Measurements from ENCODE around the gene UBASH3A.
"Not testable (repeated sequence)": the region's sequence is repeated elsewhere in the genome, so short reads cannot be mapped to it uniquely, and the experiment has no call there.

DNA sequence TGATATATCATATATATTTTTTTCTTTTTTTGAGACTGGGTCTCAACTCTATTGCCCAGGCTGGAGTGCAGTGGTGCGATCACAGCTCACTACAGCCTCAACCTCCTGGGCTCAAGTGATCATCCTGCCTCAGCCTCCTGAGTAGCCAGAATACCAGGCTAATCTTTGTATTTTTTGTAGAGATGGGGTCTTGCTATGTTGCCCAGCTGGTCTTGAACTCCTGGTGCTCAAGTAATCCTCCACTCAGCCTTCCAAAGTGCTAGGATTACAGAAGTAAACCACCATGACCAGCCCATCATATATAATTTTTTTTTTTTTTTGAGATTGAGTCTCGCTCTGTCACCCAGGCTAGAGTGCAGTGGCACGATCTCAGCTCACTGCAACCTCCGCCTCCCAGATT is 66.0 kb downstream of the UBASH3A start:
- TF ChIP-seq EP300 (IDR thresholded peaks at IDR 0.05; ENCODE audit: borderline replicate concordance in 1 of 2, low read depth in 1 of 2, low read length in 1 of 2); RFX5 (IDR thresholded peaks at IDR 0.05; ENCODE audit: low read length); GABPA (IDR thresholded peaks at IDR 0.05; ENCODE audit: low read depth); EZH2phosphoT487 (IDR thresholded peaks at IDR 0.05; ENCODE audit: borderline replicate concordance, low read depth); TAF1 (IDR thresholded peaks at IDR 0.05; ENCODE audit: borderline replicate concordance, low read depth, low read length); CHD2 (IDR thresholded peaks at IDR 0.05; ENCODE audit: low read length, partially characterized antibody): not testable (repeated sequence)
- TF ChIP-seq, protein P1, sequence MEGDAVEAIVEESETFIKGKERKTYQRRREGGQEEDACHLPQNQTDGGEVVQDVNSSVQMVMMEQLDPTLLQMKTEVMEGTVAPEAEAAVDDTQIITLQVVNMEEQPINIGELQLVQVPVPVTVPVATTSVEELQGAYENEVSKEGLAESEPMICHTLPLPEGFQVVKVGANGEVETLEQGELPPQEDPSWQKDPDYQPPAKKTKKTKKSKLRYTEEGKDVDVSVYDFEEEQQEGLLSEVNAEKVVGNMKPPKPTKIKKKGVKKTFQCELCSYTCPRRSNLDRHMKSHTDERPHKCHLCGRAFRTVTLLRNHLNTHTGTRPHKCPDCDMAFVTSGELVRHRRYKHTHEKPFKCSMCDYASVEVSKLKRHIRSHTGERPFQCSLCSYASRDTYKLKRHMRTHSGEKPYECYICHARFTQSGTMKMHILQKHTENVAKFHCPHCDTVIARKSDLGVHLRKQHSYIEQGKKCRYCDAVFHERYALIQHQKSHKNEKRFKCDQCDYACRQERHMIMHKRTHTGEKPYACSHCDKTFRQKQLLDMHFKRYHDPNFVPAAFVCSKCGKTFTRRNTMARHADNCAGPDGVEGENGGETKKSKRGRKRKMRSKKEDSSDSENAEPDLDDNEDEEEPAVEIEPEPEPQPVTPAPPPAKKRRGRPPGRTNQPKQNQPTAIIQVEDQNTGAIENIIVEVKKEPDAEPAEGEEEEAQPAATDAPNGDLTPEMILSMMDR (IDR thresholded peaks at IDR 0.05) = not testable (repeated sequence)
- TF ChIP-seq, protein P2, sequence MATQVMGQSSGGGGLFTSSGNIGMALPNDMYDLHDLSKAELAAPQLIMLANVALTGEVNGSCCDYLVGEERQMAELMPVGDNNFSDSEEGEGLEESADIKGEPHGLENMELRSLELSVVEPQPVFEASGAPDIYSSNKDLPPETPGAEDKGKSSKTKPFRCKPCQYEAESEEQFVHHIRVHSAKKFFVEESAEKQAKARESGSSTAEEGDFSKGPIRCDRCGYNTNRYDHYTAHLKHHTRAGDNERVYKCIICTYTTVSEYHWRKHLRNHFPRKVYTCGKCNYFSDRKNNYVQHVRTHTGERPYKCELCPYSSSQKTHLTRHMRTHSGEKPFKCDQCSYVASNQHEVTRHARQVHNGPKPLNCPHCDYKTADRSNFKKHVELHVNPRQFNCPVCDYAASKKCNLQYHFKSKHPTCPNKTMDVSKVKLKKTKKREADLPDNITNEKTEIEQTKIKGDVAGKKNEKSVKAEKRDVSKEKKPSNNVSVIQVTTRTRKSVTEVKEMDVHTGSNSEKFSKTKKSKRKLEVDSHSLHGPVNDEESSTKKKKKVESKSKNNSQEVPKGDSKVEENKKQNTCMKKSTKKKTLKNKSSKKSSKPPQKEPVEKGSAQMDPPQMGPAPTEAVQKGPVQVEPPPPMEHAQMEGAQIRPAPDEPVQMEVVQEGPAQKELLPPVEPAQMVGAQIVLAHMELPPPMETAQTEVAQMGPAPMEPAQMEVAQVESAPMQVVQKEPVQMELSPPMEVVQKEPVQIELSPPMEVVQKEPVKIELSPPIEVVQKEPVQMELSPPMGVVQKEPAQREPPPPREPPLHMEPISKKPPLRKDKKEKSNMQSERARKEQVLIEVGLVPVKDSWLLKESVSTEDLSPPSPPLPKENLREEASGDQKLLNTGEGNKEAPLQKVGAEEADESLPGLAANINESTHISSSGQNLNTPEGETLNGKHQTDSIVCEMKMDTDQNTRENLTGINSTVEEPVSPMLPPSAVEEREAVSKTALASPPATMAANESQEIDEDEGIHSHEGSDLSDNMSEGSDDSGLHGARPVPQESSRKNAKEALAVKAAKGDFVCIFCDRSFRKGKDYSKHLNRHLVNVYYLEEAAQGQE (IDR thresholded peaks at IDR 0.05; ENCODE audit: low read depth, low read length) = not testable (repeated sequence)
